HCT116 (cell line): Measurements from ENCODE around the gene RPL36AL. TPM values are rescaled to one million over a fixed set of nuclear protein-coding genes. Genes with fewer than 3 reads are reported as not detected.

Experiments
- ATAC-seq: fragments of 200-7000 bp; cut with Tn5 transposase; 2 replicates; pipeline ENCODE4 v1.9.1; 2020; ENCODE audit warnings: mild to moderate bottlenecking, moderate library complexity
- BruUV-seq: library from RNA; stranded (reverse); fragments of 400-500 nt; replicated peaks from 2 replicates; lab custom pipeline; 2021; lab: Mats Ljungman, UMichigan
- CTCF ChIA-PET: fragments of 300-600 bp; sonication (Branson Sonifier 250); formaldehyde crosslinking; loops from one replicate; lab custom pipeline; 2021; ENCODE audit warnings: antibody characterized with exemption; lab: Charles Lee
- POLR2A ChIA-PET: fragments of 300-600, 350-600 bp; sonication (Branson Sonifier 250); formaldehyde crosslinking; loops from one replicate; lab custom pipeline; 2021; ENCODE audit warnings: antibody characterized with exemption; lab: Charles Lee
- RAD21 ChIA-PET, 2 experiments: fragments of 300-600 bp; sonication (Branson Sonifier 250); formaldehyde crosslinking; loops; one replicate each; lab custom pipeline; 2023; ENCODE audit warnings: low total read pairs in 2 of 2; ENCODE audit not compliant: uncharacterized antibody in 2 of 2, unreplicated experiment in 2 of 2, low non-redundant PET in 1 of 2; lab: Charles Lee
- DNase-seq: peaks from one replicate; pipeline ENCODE4 v3.0.0-alpha.2; 2010; ENCODE audit warnings: low read depth, low spot score
- H2AFZ ChIP-seq: fragments of 200-600 bp; shearing (Covaris generic), sonication (generic); 2 replicates; pipeline ENCODE4 v1.6.1; 2017; ENCODE audit warnings: low read depth, mixed run types, mixed read lengths, antibody characterized with exemption, low read length; ENCODE audit not compliant: poor library complexity, severe bottlenecking
- H3K27ac ChIP-seq: 2 replicates; pipeline ENCODE4 v1.5.1; 2012; ENCODE audit warnings: low read depth, low read length
- H3K27me3 ChIP-seq: fragments of 200-600 bp; sonication (generic); 2 replicates; pipeline ENCODE4 v1.6.1; 2016; ENCODE audit warnings: mixed run types, low read length, mixed read lengths; ENCODE audit not compliant: insufficient read depth
- H3K36me3 ChIP-seq, 2 experiments: fragments of 200-500 bp in 1 of 2; fragments of 200-600 bp in 1 of 2; sonication (Bioruptor generic) in 1 of 2; sonication (generic) in 1 of 2; 2 replicates each; pipeline versions ENCODE4 v1.5.1 to v1.6.1; 2014 to 2016; ENCODE audit warnings: low read length in 2 of 2, inconsistent platforms in 1 of 2, mixed read lengths in 1 of 2, mixed run types in 1 of 2; ENCODE audit not compliant: insufficient read depth in 2 of 2, control insufficient read depth in 1 of 2
- H3K4me1 ChIP-seq, 2 experiments: fragments of 200-600 bp in 1 of 2; sonication (generic) in 1 of 2; 2 replicates each; pipeline versions ENCODE4 v1.5.1 to v1.6.1; 2012 to 2017; ENCODE audit warnings: low read length in 2 of 2, inconsistent platforms in 1 of 2, mild to moderate bottlenecking in 1 of 2, mixed read lengths in 1 of 2, mixed run types in 1 of 2, moderate library complexity in 1 of 2; ENCODE audit not compliant: insufficient read depth in 2 of 2, control insufficient read depth in 1 of 2
- H3K4me2 ChIP-seq: fragments of 200-600 bp; sonication (generic); 2 replicates; pipeline ENCODE4 v1.6.1; 2017; ENCODE audit warnings: mixed run types, low read length, mixed read lengths
- H3K4me3 ChIP-seq, 2 experiments: fragments of 200-600 bp in 1 of 2; sonication (generic) in 1 of 2; replicated peaks in 1 of 2; 2 replicates each; pipeline ENCODE4 v1.5.1; 2011 to 2016; ENCODE audit warnings: low read length in 2 of 2, control low read depth in 1 of 2, low read depth in 1 of 2, mild to moderate bottlenecking in 1 of 2, mixed read lengths in 1 of 2, mixed run types in 1 of 2
- H3K79me2 ChIP-seq: fragments of 200-600 bp; sonication (generic); 2 replicates; pipeline ENCODE4 v1.6.1; 2017; ENCODE audit warnings: mild to moderate bottlenecking, mixed run types, low read length, moderate library complexity, mixed read lengths; ENCODE audit not compliant: insufficient read depth
- H3K9ac ChIP-seq: fragments of 200-600 bp; sonication (generic); 2 replicates; pipeline ENCODE4 v1.6.1; 2016; ENCODE audit warnings: low read length, mixed read lengths
- H3K9me2 ChIP-seq: fragments of 200-600 bp; sonication (generic), shearing (Covaris generic); 2 replicates; pipeline ENCODE4 v1.6.1; 2017; ENCODE audit warnings: mixed run types, mild to moderate bottlenecking, moderate library complexity; ENCODE audit not compliant: insufficient read depth
- H3K9me3 ChIP-seq, 2 experiments: fragments of 200-500 bp in 1 of 2; fragments of 200-600 bp in 1 of 2; sonication (Bioruptor generic) in 1 of 2; sonication (generic) in 1 of 2; 2 replicates each; pipeline ENCODE4 v1.6.1; 2014 to 2017; ENCODE audit warnings: low read length in 2 of 2, mixed read lengths in 2 of 2, inconsistent platforms in 1 of 2, low read depth in 1 of 2, mild to moderate bottlenecking in 1 of 2, mixed run types in 1 of 2, moderate library complexity in 1 of 2; ENCODE audit not compliant: control insufficient read depth in 1 of 2, insufficient read depth in 1 of 2
- H4K20me1 ChIP-seq: fragments of 200-600 bp; sonication (generic), shearing (Covaris generic); 2 replicates; pipeline ENCODE4 v1.6.1; 2017; ENCODE audit warnings: mixed run types, mild to moderate bottlenecking, moderate library complexity; ENCODE audit not compliant: insufficient read depth
- ATF3 ChIP-seq: IDR thresholded peaks from 2 replicates; pipeline ENCODE4 v1.6.1; 2012
- CBX3 ChIP-seq: IDR thresholded peaks from 2 replicates; pipeline ENCODE4 v1.6.1; 2012; ENCODE audit warnings: low read depth
- CEBPB ChIP-seq: IDR thresholded peaks from 2 replicates; pipeline ENCODE4 v1.6.1; 2012; ENCODE audit warnings: low read depth
- CTCF ChIP-seq, 3 experiments: fragments of 200-600 bp in 1 of 3; sonication (generic) in 1 of 3; IDR thresholded peaks in 2 of 3; conservative IDR thresholded peaks in 1 of 3; 2 replicates each; pipeline ENCODE4 v1.5.1; 2012 to 2017; ENCODE audit warnings: low read depth in 2 of 3, low read length in 2 of 3, antibody characterized with exemption in 1 of 3, borderline replicate concordance in 1 of 3, control low read depth in 1 of 3, mild to moderate bottlenecking in 1 of 3, mixed read lengths in 1 of 3, mixed run types in 1 of 3, moderate library complexity in 1 of 3; ENCODE audit not compliant: insufficient read depth in 1 of 3
- EZH2 ChIP-seq: fragments of 200-600 bp; sonication (generic); IDR thresholded peaks from 2 replicates; pipeline ENCODE4 v1.6.1; 2017; ENCODE audit warnings: antibody characterized with exemption, mixed run types
- EZH2phosphoT487 ChIP-seq: fragments of 200-600 bp; IDR thresholded peaks from 2 replicates; pipeline ENCODE4 v1.6.1; 2018; ENCODE audit warnings: antibody characterized with exemption, borderline replicate concordance
- FOSL1 ChIP-seq: IDR thresholded peaks from 2 replicates; pipeline ENCODE4 v1.6.1; 2012; ENCODE audit warnings: low read depth
- JUND ChIP-seq: IDR thresholded peaks from 2 replicates; pipeline ENCODE4 v1.6.1; 2012
- MAX ChIP-seq: IDR thresholded peaks from 2 replicates; pipeline ENCODE4 v1.6.1; 2012
- POLR2A ChIP-seq: IDR thresholded peaks from 2 replicates; pipeline ENCODE4 v1.7.0; 2011; ENCODE audit warnings: borderline replicate concordance; ENCODE audit not compliant: insufficient read depth, insufficient read length; ENCODE audit errors: extremely low read depth
- POLR2AphosphoS5 ChIP-seq: IDR thresholded peaks from 2 replicates; pipeline ENCODE4 v1.6.1; 2011; ENCODE audit warnings: mild to moderate bottlenecking, low read depth, low read length, moderate library complexity
- RAD21 ChIP-seq: IDR thresholded peaks from 2 replicates; pipeline ENCODE4 v1.6.1; 2012; ENCODE audit warnings: low read depth, mild to moderate bottlenecking
- SIN3A ChIP-seq: IDR thresholded peaks from 2 replicates; pipeline ENCODE4 v1.6.1; 2012; ENCODE audit warnings: low read depth
- TCF7L2 ChIP-seq: IDR thresholded peaks from 2 replicates; pipeline ENCODE4 v1.7.0; 2011; ENCODE audit warnings: borderline replicate concordance, inconsistent platforms; ENCODE audit not compliant: insufficient read depth, insufficient read length; ENCODE audit errors: extremely low read depth
- ZBTB33 ChIP-seq: IDR thresholded peaks from 2 replicates; pipeline ENCODE4 v1.6.1; 2011; ENCODE audit warnings: mild to moderate bottlenecking, low read length, moderate library complexity; ENCODE audit not compliant: insufficient replicate concordance; ENCODE audit errors: extremely low read depth
- ZFX ChIP-seq: fragments of 450-650 bp; IDR thresholded peaks from 2 replicates; pipeline ENCODE4 v1.6.1; 2017
- intact Hi-C: fragments of 100-400 bp; cut with micrococcal nuclease; formaldehyde crosslinking; loops from 2 replicates; pipeline ENCODE4 v1.10.0; 2022
- total RNA-seq: library from RNA; stranded (reverse); gene quantifications from one replicate; pipeline ENCODE4 v1.2.1, GENCODE V29; 2021; ENCODE audit not compliant: unreplicated experiment

The RPL36AL gene
- total RNA-seq, 1 experiment from 2014 or later, result 212 TPM

GRCh38 chr14:49612251-49612650 lies 8.2 kb downstream of the RPL36AL start:
- no peak for DNase-seq
- ChIA-PET RAD21 (no interaction called here), CTCF (no interaction called here), POLR2A (interaction anchor here (1.5 kb wide), 1 partner anchor 8 kb away, joined by 4 read pairs; the partner anchor contains the start of genes MGAT2 and RPL36AL)
- H3K9me3 ChIP-seq, result no peaks in the 10 kb centered on the region
- peaks cover 49% of the 10 kb centered on the region for H3K79me2 ChIP-seq
- H3K27ac ChIP-seq, result no peak overlapping the region
- H2AFZ ChIP-seq, result no peak overlapping the region
- no peak overlapping the region for H3K4me2 ChIP-seq
- H3K36me3 ChIP-seq, result peaks cover 0 to 7% of the 10 kb centered on the region in 2 experiments; a peak in 2 of 4 replicates
- H4K20me1 ChIP-seq, result no peaks in the 10 kb centered on the region
- no peak overlapping the region for H3K4me3 ChIP-seq
- H3K4me1 ChIP-seq, result peaks cover 0 to 9% of the 10 kb centered on the region in 2 experiments; a peak in 2 of 4 replicates
- TF ChIP-seq CTCF (IDR thresholded peaks at IDR 0.05 in 2 of 3, conservative IDR thresholded peaks at IDR 0.05 in 1 of 3; ENCODE audit: borderline replicate concordance in 1 of 3, insufficient read depth in 1 of 3, low read depth in 2 of 3, low read length in 2 of 3), result no peak
- no peak for TF ChIP-seq EZH2
- TF ChIP-seq EZH2phosphoT487, result no peak
- TF ChIP-seq CBX3, result no peak
- no peak for TF ChIP-seq RAD21
- TF ChIP-seq SIN3A, result no peak
- TF ChIP-seq ZBTB33, result no peak
- TF ChIP-seq MAX, result no peak
- TF ChIP-seq POLR2AphosphoS5, result no peak
- TF ChIP-seq JUND, result no peak
- TF ChIP-seq TCF7L2, result no peak
- no peak for TF ChIP-seq POLR2A
- TF ChIP-seq CEBPB, result no peak
- TF ChIP-seq ATF3, result no peak
- no peak for TF ChIP-seq FOSL1
- TF ChIP-seq ZFX, result no peak
- BruUV-seq, result no TSS peak
- ATAC-seq, result no peak
- H3K9ac ChIP-seq, result no peak overlapping the region
- no peaks in the 10 kb centered on the region for H3K9me2 ChIP-seq
- intact Hi-C loops, result no loop called here
- H3K27me3 ChIP-seq, result no peaks in the 10 kb centered on the region
